Endometrium (tissue), 2 donors: ENCODE results near the gene MAST4.

Experiments
- FAIRE-seq: peaks from 2 replicates; lab custom pipeline; 2012; peaks lifted over from hg19 to GRCh38; lab: Jason Lieb, UNC
- donor health status: control.
- donor health status: control.

Gene MAST4

DNA sequence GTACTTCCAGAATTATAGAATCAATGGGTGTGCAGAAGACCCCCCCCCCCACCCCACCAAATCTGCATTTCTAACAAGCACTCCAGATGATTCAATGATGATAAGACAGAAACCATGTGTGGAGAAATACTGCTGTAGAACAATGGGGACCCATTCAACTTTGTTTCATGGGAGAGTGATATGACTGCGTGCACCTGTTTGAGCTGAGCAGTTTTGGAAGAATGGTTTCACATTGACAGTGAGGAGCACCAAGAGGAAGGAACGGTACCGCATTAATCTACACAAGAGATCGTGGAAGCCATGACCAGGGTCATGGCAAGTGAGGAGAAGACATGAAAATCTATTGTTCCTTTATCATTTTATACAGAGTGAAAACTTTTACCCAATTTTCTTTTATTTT, 397.7 kb downstream of the MAST4 start:
- FAIRE-seq, result no peak

DNA sequence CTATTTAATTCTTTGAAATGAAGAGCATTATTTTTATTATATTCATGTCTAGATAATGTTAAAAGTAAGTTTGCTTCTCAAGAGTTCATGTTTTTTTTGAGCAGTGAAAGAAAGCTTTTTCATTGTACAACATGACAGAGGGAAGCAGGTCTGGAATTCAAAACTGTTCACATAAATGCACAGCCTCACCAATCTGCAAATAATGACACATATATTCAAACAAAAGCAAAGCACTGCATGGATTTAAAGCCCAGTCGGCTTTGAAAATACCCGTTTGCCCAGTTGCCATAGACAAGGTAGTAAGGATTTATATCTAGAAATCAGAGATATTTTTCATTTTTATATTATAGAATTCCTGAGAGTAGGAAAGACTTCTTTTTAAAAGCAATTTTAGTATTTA, 398.6 kb downstream of the MAST4 start:
- no peak for FAIRE-seq

DNA sequence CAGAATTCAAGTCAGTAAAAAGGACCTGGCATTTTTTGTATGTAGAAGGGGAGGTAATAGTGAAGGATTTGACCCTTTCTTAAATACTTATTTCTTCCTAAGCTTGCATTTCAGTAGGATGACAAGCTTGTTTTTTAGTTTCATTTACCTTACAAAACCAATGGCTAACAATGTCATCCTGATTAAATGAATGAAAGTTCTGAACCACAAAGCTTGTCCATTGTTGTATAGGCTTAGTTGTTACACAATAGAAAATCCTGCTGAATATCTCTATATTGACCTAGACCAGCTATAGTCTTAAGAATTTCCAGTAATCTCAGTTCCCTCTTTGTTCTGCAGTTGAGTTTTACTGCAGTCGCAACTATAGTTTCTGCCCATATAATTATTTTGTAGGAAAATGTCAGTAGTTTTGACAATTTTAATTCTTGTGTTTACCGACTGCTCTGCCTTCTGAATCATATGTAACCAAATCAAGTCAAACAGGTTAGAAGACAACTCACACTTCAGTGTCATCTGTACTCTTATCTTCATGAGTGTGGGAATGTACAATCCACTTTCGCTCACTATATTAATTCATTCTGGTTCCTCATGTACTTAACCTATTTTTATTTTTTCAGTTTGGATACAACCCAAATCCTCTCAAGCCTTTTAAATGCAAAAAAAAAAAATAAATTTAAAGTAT, 404.7 kb downstream of the MAST4 start:
- FAIRE-seq, result no peak

DNA sequence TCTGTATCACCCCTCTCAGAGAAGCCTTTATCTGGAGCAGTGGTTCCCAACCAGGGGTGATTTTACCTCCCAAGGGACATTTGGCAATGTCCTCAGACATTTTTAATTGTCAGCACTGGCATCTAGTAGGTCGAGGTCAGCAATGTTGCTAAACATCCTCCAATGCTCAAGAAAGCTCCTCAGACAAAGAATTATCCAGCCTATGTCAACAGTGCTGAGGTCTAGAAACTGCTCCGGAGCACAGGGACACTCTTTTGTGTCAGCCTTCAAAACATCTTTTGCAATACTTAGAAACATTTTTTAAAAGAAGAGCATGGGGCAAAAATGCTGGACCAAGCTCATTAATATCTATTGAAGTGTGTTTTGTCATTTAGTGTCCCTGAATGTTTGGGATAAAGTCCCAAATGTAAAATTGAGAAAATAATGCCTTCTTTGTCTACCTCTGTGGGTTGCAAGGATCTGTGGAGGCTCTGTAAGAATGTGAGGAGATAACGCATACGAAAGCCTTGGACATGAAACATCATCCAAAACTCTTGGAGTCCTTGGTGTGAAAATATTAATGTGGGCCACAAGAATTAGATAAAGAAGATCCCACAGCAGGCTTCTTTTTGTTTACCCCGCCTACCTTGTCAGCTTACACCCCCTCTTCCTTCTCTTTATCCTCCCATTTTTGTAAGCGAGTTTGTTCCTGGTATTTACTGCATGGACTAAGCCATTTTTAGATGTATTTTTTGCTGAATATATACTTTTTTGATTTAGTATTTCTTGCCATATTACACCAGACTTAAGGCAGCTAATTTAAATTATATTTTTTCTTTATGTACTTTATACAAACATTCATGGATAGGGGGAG, 406.9 kb downstream of the MAST4 start:
- no peak for FAIRE-seq

DNA sequence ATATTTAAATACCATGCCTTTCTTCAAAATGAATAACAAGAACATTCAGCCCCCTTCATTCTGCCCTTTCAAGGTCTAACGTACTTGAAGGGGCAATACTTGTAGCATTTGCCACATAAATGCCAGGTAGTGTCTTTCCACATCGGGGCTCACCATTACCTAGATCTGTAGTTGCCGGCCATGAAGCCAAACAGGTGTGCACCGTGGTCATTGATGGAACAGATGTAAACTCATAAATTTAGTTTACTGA, 407.4 kb downstream of the MAST4 start:
- no peak for FAIRE-seq

DNA sequence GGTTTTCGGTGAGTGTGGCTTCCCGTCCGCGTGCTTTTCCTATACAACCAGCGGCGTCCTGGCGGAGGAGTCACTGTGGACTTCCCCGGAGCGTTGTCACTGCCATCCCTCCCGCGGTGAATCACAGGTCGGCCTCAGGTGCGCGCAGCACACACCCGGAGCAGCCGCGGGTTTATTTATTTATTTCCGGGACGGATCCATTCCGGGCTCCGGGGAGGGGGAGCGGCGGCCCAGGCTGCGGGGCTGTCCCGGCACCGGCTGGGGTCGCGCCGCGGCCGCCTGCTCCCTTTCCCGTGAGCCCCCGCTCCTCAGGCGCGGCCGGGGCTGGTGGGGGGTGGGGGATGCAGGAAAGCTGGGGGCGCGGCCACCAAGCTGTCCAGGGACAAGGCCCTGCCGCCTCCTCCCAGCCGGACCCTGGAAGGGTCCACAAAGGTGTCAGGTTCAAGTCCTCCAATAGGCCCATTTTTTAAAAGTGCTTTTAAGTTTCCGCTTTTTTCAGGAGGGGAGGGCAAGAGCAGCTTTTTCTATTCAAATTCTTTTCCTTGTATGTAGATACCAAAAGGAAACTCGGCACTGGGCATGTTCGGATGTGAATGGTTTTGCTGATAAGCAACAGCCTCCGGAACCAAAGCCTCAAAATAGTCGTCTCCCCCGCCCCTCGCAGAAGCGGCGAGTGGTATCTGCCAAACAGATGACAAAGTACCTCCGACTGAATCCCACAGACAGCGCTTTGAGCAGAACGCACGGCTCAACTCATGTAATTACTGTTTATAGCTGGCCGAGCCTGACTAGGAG, 407.9 kb downstream of the MAST4 start:
- peak; percentile 18 for FAIRE-seq

DNA sequence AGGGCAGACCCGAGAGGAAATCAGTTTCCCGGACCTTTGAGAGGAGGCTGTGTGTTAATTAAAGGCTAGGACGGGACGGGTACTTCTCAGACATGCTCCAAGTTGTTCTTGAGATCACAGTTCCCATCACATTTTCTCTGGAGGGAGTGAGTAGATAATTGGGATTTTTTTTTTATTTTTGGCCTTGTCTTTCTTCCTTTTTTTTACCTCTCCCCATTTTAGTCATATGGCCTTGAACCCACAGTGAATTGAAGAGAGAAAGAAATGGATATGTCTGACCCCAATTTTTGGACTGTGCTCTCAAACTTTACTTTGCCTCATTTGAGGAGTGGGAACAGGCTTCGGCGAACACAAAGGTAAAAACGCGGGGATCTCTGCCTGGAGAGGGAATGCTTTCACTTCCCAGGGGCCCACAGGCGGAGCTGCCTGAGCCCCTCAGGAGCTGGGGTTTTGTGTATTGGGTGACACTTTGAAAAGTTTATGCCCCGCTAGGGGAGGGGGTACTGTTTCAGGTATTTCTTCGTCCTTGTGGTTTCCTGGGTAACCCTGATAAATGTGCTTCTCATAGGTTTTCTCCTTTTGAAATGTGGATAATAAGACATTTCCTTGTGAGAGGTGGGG, 408.6 kb downstream of the MAST4 start:
- no peak for FAIRE-seq

DNA sequence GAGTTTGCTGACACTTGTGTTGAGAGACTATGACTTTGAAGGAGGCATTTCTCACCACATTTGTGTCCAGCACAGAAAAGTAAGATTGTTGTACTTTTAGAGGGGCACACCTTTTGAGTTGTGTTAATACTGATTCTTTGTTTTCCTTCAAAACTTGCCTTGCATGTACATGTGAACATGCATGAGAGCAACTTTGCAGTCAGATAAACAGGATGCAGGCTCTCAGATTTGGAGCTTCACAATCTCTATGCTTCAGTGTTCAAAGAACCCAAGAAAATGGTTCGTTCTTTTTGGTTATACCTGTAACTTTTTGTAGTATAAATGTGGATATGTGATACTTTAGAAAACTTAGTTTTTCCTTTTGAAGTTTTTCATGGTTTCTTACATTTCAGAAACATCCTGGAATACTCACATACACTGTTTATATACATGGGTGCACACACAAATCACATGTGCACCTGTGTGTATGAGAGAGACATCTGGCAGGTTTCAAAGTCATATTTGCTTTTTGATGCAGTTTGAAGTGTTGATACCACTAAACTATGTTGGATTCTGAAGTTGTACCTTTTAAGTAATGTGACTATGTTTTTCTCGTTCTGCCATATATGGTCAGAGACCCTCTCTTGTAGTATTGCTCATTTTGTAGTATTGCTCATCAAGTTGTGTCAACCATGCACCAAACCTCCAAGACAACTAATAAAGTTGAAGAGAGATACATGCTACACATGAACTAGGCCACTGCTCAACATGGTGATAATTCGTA, 409.7 kb downstream of the MAST4 start:
- no peak for FAIRE-seq

DNA sequence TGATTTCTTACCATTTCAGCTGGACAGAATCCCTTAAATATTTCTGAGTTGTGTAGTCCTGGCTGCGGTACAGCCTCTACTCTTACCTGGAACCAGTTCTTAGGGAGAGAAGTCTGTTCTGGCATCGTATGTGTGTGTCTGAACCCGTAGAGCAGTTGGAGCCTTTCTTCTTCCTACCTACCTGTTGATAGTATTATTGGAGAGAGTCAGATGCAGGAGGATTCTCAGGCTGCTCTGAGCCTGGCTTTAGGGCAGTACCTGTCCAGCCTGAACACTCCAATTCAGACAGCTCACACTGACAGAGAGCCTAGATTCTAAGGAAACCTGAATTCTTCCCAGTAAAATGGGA, 410.3 kb downstream of the MAST4 start:
- no peak for FAIRE-seq

DNA sequence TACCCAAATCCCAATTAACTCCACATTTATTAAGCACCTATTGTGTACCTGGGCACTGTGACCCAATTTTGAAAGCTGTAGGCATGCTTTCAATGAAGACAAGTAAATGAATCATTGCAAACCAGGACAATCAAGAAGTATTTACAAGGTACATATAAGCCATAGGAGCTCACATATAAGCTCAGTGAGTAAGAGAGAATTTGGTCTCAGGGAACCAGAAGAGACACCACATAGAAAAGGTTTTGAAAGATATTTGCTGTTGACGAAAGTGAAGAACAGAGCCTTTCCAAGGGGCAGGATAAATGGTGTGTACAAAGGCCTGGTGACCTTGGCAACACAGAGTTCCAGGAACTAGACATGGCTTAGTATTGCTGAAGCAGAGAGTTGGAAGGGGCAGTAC, 412.8 kb downstream of the MAST4 start:
- no peak for FAIRE-seq

DNA sequence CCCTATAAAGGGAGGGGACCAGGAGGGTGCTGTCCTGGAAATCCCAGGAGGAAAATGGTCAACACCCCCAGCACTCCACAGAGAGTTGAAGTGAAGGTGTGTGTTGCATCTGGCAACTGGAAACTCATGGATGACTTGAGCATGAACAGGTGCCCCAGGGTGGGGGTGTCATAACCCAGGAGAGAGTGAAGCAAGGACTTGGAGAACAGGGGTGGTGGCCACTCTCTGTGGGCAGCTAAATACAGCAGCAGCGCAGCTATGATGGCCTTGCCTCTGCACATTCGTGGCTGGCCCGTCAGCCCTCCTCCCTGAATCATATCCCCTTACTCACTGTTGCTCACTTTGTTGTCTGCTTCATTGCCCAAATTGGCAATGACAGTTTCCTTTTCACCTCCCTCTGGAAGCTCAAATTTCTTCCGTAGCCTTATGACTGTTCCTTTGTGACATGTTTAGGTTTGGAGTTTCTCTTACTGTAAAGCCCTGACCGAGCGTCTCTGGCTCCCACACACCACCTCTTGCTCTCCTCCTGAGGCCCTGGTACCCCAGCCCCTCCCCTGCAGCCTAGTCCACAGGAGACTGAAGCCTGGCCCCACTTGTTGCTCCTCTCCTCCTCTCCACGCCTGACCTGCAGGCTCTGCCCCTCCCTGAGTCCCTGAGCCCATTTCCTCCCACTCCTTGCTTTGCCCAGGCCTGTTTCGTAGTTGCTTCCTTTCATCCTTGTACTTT, 414.7 kb downstream of the MAST4 start:
- FAIRE-seq, result no peak

DNA sequence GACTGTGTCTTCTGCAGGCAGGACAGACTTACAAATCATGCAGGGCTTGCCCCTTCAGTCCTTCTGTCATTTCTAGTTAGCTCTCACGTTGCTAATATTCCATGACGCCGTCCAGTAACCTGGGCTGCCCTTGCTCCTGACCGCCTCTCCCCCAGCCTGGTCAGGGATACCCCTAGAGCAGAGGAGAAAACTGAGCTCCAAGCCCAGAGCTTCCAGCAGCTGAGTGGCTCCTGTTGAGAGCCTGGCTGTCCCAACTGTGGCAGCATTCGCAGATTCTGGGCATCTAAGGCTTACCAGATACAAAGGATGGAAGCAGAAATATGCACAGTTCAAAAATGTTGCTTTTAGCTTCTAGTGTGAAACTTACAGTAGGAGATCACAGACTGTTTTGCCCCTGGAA, 415.2 kb downstream of the MAST4 start:
- FAIRE-seq, result no peak

DNA sequence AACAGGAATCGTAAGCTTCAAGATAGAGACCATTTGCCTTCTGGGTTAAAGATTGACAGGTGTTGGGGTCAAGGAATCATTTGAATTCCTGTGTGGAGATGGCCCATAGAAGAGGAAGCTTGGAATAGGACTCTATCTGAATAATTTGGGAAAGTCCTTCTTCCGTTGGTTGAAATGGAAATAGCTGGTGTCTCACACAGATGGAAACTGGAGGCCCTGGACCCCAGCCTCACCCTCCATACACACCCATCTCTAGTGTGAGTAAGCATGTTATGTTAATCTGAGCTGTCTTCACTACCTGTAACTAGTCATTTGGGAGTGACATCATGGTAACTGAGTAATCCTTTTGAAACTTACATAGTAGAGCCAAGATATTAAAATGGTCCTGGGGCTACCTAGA, 416.0 kb downstream of the MAST4 start:
- FAIRE-seq, result no peak

DNA sequence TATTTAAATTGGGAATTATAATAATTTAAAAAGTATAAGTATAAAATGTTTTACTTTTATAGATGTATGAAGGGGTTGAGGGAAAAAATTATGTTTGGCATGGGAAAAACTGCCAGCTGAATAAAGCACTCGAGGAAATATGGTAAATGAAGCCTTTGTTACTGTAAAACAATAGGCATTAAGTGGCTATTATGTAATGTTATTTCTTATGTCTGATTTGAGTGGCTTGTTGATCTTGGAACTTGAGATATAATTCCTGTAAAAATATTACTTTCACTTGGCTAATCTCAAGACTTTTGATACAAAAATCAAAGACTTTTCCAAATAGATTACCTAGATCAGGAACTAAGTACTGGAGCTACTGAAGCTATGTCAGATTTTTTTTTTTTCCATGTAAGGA, 417.5 kb downstream of the MAST4 start:
- FAIRE-seq, result no peak

DNA sequence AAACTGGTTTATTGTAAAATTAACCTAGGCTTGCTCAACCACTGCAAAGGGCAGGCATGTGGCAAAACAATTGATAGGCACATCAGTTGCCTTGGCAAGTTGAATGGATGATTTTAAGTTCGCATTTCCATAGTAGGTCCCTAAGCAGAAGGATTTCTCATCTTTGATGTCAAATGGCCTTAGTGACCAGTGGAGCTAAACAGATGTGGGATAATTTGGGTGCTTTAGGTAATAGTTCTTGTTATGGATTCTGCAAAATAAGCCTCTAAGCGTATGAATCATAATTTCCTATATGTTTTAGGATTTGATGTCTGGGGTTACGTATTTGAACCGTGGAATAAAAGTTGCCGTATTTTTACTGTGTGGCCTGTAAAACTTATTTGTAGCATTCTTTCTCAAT, 418.0 kb downstream of the MAST4 start:
- FAIRE-seq, result no peak

DNA sequence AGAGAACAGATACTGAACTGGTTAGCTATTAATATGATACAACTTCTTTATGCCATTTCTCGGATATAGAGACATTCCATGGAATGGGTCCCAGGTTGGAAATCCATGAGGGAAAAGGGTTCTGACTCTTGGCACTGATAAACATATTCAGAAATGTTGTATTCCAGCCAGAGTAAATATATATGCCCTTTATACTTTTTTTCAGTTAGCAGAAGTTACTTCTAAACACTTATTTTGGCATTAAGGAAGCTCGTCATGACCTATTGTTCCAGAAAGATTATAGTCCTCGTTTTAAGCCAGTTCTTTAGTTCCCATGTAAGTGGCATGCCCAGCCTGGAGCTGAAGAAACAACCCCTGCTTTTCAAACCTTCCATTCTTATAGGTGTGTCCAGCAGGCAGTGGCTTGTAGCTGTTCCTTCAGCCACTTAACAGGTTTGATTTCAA, 418.8 kb downstream of the MAST4 start:
- FAIRE-seq, result no peak

DNA sequence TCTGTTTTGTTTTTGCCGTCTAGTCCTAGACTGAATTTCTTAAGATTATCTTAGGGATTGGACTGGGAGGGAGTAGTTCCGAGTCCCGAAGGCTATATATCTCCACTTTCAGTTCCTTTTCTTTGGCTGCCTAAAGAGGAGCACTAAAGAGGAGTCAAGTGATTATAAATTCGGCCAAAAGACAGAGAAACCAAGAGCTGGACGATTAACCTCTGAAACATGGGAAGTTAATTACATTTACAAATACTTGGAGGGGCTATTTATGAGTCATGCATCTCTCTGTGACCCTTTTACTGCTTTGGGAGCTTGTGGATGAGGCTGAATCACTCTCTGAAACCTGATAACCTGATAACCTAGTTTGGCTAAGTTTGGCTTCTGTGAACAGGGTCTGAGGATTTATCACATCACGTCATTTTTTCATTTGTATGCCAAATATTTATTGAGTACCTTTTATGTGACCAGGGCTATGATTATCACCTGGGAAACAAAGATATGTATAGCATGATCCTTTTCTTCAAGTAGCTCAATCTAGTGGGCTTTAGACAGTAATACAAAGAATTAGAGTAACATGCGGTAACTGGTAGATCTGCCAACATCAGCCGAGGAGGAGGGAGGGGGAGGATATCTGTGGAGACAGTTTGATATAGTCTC, 419.5 kb downstream of the MAST4 start:
- FAIRE-seq, result no peak

DNA sequence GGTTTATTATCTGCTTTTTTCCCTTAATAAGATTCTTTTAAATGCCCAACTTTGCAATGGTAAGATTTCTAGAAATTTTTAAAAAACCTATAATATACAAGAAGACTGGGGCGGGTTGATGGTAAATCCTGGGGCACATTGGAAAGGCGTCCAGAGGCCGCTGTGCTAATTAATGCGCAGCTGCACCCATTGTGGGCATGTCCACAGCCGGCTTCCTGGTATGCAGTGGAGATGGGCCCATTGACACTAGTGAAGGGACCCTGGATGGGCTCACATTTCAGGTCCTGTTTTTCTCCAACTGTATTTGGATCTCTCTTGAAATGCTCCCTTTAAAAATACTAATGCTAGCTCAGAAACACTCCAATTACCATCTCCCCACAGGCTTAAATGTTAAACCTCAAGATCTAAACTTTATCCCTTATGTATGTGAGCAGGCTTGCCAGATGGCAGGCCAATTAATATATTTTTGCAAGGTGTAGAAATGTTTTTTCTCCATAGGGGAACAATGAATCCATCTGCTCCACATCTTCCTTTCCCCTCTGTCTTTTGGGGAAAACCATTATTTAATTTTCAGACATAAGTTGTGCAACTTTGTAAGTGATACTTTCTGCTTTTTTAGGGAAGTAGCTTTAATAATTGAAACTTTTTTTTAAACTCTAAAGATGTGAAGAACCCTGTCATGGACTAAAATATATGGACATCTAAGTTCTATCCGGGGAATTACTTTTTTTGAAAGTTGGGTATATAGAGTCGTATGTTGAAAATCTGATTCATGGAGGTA, 423.1 kb downstream of the MAST4 start:
- FAIRE-seq, result no peak

DNA sequence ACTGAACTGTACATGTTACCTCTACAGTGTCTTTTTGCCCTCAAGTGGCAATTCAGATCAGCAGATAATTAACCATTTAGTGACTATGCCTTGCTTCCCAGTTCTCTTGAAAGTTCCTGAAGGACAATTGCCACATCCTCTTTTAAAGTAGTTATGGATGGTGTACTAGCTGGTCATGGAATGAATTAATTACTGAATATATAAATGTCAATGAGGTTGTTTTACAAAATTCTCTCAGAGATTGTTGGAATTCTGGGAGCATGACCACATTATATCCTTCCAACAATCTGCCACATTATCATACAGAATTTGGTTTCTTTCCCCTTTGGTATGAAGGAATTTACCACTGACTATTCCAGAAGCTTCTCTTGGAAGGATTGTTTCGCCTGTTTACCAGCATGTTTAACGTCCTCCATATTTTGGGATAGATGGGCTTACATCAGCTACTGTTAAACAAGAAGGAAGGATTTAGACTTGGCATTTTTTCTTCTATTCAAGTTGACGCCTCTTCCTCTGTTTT, 424.0 kb downstream of the MAST4 start:
- no peak for FAIRE-seq

DNA sequence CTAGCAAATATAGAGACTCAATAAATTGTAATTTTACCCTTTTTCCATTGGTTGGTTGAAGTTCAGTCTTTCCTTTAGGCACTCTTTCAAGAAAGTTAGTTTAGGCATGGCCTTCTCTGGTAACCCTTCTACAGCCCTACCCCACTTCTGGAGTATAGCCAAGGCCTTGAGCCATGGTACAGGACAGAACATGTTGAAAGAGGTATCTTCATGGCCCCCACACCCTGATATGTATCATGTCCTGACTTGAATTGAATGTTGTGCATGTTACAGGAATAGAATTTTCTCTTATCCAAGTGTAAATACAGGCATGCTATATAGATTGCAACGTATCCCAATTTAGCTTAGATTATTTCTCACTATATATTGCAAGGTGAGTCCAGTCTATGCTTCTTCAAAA, 424.8 kb downstream of the MAST4 start:
- FAIRE-seq, result no peak
